HepG2 (cell line): ENCODE data around the gene FAM24A. TPM values are rescaled to one million over a fixed set of nuclear protein-coding genes. Genes with fewer than 3 reads are reported as not detected.

Experiments
- ARNT ChIP-seq: fragments of 450-650 bp; IDR thresholded peaks from 2 replicates; pipeline ENCODE4 v1.6.1; 2017
- ATF7 ChIP-seq, 2 experiments: fragments of 450-650 bp in 1 of 2; sonication (generic) in 1 of 2; formaldehyde crosslinking in 1 of 2; IDR thresholded peaks; 2 replicates each; pipeline versions ENCODE4 v1.4.0 to v1.6.1; 2016 to 2020; ENCODE audit warnings: antibody characterized with exemption in 1 of 2, mild to moderate bottlenecking in 1 of 2, missing genetic modification reagents in 1 of 2
- BORCS8-MEF2B ChIP-seq: sonication (generic); formaldehyde crosslinking; IDR thresholded peaks from 2 replicates; pipeline ENCODE4 v1.8.0; 2022; ENCODE audit warnings: mild to moderate bottlenecking, missing genetic modification reagents
- CHD2 ChIP-seq: IDR thresholded peaks from 2 replicates; pipeline ENCODE4 v1.6.1; 2011; ENCODE audit warnings: low read depth, low read length, improper control_type of control experiment
- HMGXB3 ChIP-seq: sonication (generic); formaldehyde crosslinking; IDR thresholded peaks from 2 replicates; pipeline ENCODE4 v1.4.0; 2020; ENCODE audit warnings: missing genetic modification reagents, borderline replicate concordance
- HOXD1 ChIP-seq: sonication (generic); formaldehyde crosslinking; IDR thresholded peaks from 2 replicates; pipeline ENCODE4 v1.5.0; 2020; ENCODE audit warnings: missing genetic modification reagents
- KDM5A ChIP-seq: fragments of 200-600 bp; sonication (generic); IDR thresholded peaks from 2 replicates; pipeline ENCODE4 v1.7.0; 2018; ENCODE audit warnings: antibody characterized with exemption, mild to moderate bottlenecking, low read length, borderline replicate concordance
- NFIB ChIP-seq: sonication (generic); formaldehyde crosslinking; IDR thresholded peaks from 2 replicates; pipeline ENCODE4 v1.9.0; 2021; ENCODE audit warnings: missing genetic modification reagents, mild to moderate bottlenecking, borderline replicate concordance
- NR2F1 ChIP-seq, 2 experiments: fragments of 450-650 bp in 1 of 2; formaldehyde crosslinking in 1 of 2; IDR thresholded peaks; 2 replicates each; pipeline versions ENCODE4 v1.5.0 to v1.6.1; 2016 to 2020; ENCODE audit warnings: mild to moderate bottlenecking in 1 of 2, missing compliant biosample characterization in 1 of 2, missing genetic modification reagents in 1 of 2, moderate library complexity in 1 of 2
- REPIN1 ChIP-seq: sonication (generic); formaldehyde crosslinking; IDR thresholded peaks from 2 replicates; pipeline ENCODE4 v1.8.0; 2022; ENCODE audit warnings: missing genetic modification reagents, low read depth, mild to moderate bottlenecking, borderline replicate concordance
- ZBED4 ChIP-seq: sonication (generic); formaldehyde crosslinking; IDR thresholded peaks from 2 replicates; pipeline ENCODE4 v1.4.0; 2020; ENCODE audit warnings: missing genetic modification reagents, borderline replicate concordance
- ZC3H4 ChIP-seq: sonication (generic); formaldehyde crosslinking; IDR thresholded peaks from 2 replicates; pipeline ENCODE4 v1.4.0; 2020; ENCODE audit warnings: missing genetic modification reagents, borderline replicate concordance
- ZFP1 ChIP-seq: IDR thresholded peaks from 2 replicates; pipeline ENCODE4 v1.6.1; 2016
- ZIK1 ChIP-seq: sonication (generic); formaldehyde crosslinking; IDR thresholded peaks from 2 replicates; pipeline ENCODE4 v1.5.0; 2020; ENCODE audit warnings: mild to moderate bottlenecking, low read depth, missing genetic modification reagents, borderline replicate concordance
- ZNF10 ChIP-seq: sonication (generic); formaldehyde crosslinking; IDR thresholded peaks from 2 replicates; pipeline ENCODE4 v1.4.0; 2020; ENCODE audit warnings: mild to moderate bottlenecking, low read depth, missing genetic modification reagents, borderline replicate concordance
- ZNF34 ChIP-seq: sonication (generic); formaldehyde crosslinking; IDR thresholded peaks from 2 replicates; pipeline ENCODE4 v1.4.0; 2020; ENCODE audit warnings: mild to moderate bottlenecking, missing genetic modification reagents, borderline replicate concordance
- ZNF768 ChIP-seq: sonication (generic); formaldehyde crosslinking; IDR thresholded peaks from 2 replicates; pipeline ENCODE4 v1.4.0; 2020; ENCODE audit warnings: missing genetic modification reagents
- polyA plus RNA-seq, 8 experiments: library from polyadenylated mRNA; depleted of rRNA in 3 of 8; stranded (reverse) in 7 of 8; unstranded in 1 of 8; fragments of >200 nt; fragmentation: Illumina TruSeq in 4 of 8; extraction: Trizol in 4 of 8; gene quantifications; 2 replicates each; pipeline versions ENCODE4 v1.2.1 to v1.2.3, GENCODE V29; 2011 to 2016; ENCODE audit warnings: low read depth in 4 of 8, missing spikeins in 1 of 8, mixed read lengths in 1 of 8; ENCODE audit not compliant: insufficient read depth in 1 of 8
- total RNA-seq, 5 experiments: library from RNA; depleted of rRNA; stranded (reverse); fragments of >200 nt; fragmentation: Illumina TruSeq; extraction: Trizol; gene quantifications; 2 replicates each; pipeline ENCODE4 v1.2.3, GENCODE V29; 2016; ENCODE audit warnings: low read depth in 1 of 5
- TF ChIP-seq, protein P1 (sequence below): sonication (generic); formaldehyde crosslinking; IDR thresholded peaks from 2 replicates; pipeline ENCODE4 v1.4.0; 2020; ENCODE audit warnings: missing genetic modification reagents

FAM24A gene
- total and polyA plus RNA-seq, 2 of the 13 experiments (the other 11 are each of a cell fraction or from before 2014, with no cell fraction given): not detected

DNA sequence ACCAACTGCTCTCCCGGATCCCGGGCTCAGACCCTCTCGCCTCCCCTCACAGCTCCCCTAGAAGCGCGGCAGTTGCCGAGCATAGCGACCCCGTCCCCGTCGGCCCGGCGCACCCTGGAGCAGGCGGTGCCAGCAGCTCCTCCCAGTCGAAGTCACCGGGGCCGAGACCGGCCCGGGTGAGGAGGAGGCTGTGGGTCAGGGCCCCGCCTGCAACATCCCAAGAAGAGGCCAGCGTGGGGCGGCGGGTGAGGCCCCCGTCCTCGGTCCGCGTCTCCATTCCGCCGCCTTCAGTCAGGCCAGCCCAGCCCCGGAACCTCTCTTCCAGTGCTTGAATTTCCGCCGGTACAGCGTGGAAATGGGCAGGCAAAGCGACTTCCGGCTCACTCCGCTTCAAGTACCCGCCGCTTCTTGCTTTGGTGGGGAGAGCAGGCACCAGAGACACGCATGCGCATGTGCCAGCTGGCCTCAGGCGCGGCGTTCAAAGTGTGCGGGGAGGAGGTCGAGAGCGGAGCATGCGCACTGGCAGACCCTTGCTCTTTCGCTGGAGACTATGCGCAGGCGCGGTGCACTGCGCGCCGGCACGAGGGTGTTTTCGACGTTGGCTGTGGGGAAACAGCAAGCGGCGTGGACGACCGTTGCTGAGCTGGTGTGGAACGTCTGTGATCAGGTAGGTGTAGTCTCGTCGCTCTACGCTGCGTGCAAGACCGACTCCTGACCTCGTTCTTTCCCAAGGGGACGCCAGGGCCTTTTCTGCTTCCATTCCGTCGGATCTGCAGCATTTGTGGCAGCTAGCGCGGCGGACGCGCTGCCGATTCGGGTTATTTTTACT, 43.7 kb downstream of the FAM24A start, which contains the start of gene C10orf88 (continued):
- TF ChIP-seq HMGXB3 (CRISPR knock-in tag) (peak; percentile 84; the same call in 1 of the 2 replicates), KDM5A (peak; percentile 92), CHD2 (0 out of 2 replicates have a peak, but pooled peaks have one; percentile 10), NR2F1 (CRISPR knock-in tag; IDR thresholded peaks at IDR 0.05) (peak in 1 of 2 experiments; percentile 19; a peak in 1 of 4 replicates), ARNT (no peak), NFIB (CRISPR knock-in tag) (peak; percentile 83; the same call in 1 of the 2 replicates), ZFP1 (CRISPR knock-in tag) (peak; percentile 90), ZC3H4 (CRISPR knock-in tag) (0 out of 2 replicates have a peak, but pooled peaks have one; percentile 69), REPIN1 (CRISPR knock-in tag) (peak; percentile 97), ZBED4 (peak; percentile 84), ZNF34 (CRISPR knock-in tag) (peak; percentile 99), ZNF10 (CRISPR knock-in tag) (no peak), ZNF768 (0 out of 2 replicates have a peak, but pooled peaks have one; percentile 59), BORCS8-MEF2B (peak; percentile 97), ZIK1 (CRISPR knock-in tag) (peak; percentile 98), ATF7 (IDR thresholded peaks at IDR 0.05) (no peak), ATF7 (CRISPR knock-in tag; IDR thresholded peaks at IDR 0.05) (peak; percentile 87), HOXD1 (peak; percentile 89)
- TF ChIP-seq, protein P1, sequence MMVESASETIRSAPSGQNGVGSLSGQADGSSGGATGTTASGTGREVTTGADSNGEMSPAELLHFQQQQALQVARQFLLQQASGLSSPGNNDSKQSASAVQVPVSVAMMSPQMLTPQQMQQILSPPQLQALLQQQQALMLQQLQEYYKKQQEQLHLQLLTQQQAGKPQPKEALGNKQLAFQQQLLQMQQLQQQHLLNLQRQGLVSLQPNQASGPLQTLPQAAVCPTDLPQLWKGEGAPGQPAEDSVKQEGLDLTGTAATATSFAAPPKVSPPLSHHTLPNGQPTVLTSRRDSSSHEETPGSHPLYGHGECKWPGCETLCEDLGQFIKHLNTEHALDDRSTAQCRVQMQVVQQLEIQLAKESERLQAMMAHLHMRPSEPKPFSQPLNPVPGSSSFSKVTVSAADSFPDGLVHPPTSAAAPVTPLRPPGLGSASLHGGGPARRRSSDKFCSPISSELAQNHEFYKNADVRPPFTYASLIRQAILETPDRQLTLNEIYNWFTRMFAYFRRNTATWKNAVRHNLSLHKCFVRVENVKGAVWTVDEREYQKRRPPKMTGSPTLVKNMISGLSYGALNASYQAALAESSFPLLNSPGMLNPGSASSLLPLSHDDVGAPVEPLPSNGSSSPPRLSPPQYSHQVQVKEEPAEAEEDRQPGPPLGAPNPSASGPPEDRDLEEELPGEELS (CRISPR knock-in tag): peak; percentile 65
